HG03521 (cell line): ENCODE measurements around the gene DGAT2L6.
"Not testable (repeated sequence)": the region's sequence is repeated elsewhere in the genome, so short reads cannot be mapped to it uniquely, and the experiment has no call there.

Experiments
- ATAC-seq: cut with Tn5 transposase; IDR thresholded peaks from one replicate; pipeline ENCODE4 v1.9.1; 2021; ENCODE audit warnings: mild to moderate bottlenecking, moderate library complexity; ENCODE audit not compliant: unreplicated experiment

The DGAT2L6 gene

GRCh38 chrX:70196961-70197720 lies 19.9 kb downstream of the DGAT2L6 start:
- ATAC-seq = no peak

GRCh38 chrX:70201732-70202131 lies 24.4 kb downstream of the DGAT2L6 start:
- no peak for ATAC-seq

GRCh38 chrX:70208479-70208878 lies 31.2 kb downstream of the DGAT2L6 start:
- ATAC-seq = no peak

- ATAC-seq = not testable (repeated sequence)
Observed at GRCh38 chrX:70209570-70209969, 32.3 kb downstream of the DGAT2L6 start.

GRCh38 chrX:70219938-70220764 lies 42.9 kb downstream of the DGAT2L6 start:
- ATAC-seq = no peak

- no peak for ATAC-seq
Observed at GRCh38 chrX:70226048-70226447, 48.8 kb downstream of the DGAT2L6 start.

- no peak for ATAC-seq
Observed at GRCh38 chrX:70226687-70227086, 49.4 kb downstream of the DGAT2L6 start.

GRCh38 chrX:70231666-70232065 lies 54.4 kb downstream of the DGAT2L6 start:
- ATAC-seq = no peak

- no peak for ATAC-seq
Observed at GRCh38 chrX:70234355-70234754, 57.1 kb downstream of the DGAT2L6 start, which contains the start of gene AWAT1. Gene AWAT1 (plus strand): TSS chrX:70234655. CDS start chrX:70234696, 41 bp downstream.

- no peak for ATAC-seq
Observed at GRCh38 chrX:70240751-70241150, 63.5 kb downstream of the DGAT2L6 start.

- no peak for ATAC-seq
Observed at GRCh38 chrX:70241501-70241900, 64.2 kb downstream of the DGAT2L6 start.

- not testable (repeated sequence) for ATAC-seq
Observed at GRCh38 chrX:70243601-70244000, 66.3 kb downstream of the DGAT2L6 start.

GRCh38 chrX:70244881-70245280 lies 67.6 kb downstream of the DGAT2L6 start:
- ATAC-seq = no peak

GRCh38 chrX:70247252-70247651 lies 70.0 kb downstream of the DGAT2L6 start:
- no peak for ATAC-seq

GRCh38 chrX:70252491-70252890 lies 75.2 kb downstream of the DGAT2L6 start:
- ATAC-seq = no peak

GRCh38 chrX:70253377-70254062 lies 76.2 kb downstream of the DGAT2L6 start:
- no peak for ATAC-seq

- no peak for ATAC-seq
Observed at GRCh38 chrX:70254063-70254400, 76.7 kb downstream of the DGAT2L6 start.

- ATAC-seq = no peak
Observed at GRCh38 chrX:70254909-70255308, 77.6 kb downstream of the DGAT2L6 start.
